HG03103 (cell line): ENCODE measurements around the gene HMCN1.
"Not testable (repeated sequence)": the region's sequence is repeated elsewhere in the genome, so short reads cannot be mapped to it uniquely, and the experiment has no call there.

Source experiments
- ATAC-seq: cut with Tn5 transposase; IDR thresholded peaks from one replicate; pipeline ENCODE4 v1.9.1; 2021; ENCODE audit warnings: low read depth; ENCODE audit not compliant: unreplicated experiment

Gene HMCN1

DNA sequence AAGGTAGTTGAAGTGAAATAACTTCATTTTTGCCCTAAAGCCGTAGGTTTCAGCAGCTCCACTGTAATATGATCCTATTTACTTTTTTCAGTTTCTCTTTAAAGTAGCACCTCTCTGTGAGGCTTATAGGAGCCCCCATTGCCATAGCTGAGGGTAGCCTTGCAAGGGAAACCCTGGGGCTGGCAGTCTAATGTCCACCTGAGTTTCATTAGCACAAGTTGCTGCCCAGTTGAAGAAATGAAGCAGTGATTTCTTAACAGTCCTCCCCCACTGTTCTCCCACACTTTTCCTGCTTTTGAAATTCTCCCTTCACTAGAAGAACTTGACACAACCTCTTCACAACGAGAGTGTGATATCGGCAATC lies 1.5 kb downstream of the HMCN1 start:
- no peak for ATAC-seq

DNA sequence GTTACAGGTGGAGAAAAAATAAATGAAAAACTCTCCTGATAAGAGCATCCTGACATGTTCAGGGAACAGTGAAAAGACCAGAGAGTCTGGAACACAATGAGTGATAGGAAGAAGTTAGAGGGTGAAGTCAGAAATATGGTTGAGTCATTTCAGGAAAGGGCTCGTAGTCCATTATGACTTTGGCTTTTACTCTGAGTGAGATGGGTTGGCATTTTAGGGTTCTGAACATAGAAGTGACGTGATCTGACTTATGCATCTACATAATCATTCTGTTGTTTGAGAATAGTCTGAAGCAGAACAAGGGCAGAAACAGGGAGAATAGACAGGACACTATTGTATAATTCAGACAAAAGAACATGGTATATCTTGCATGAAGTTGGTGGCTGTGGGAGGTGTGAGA lies 5.8 kb downstream of the HMCN1 start:
- peak; percentile 57 for ATAC-seq

DNA sequence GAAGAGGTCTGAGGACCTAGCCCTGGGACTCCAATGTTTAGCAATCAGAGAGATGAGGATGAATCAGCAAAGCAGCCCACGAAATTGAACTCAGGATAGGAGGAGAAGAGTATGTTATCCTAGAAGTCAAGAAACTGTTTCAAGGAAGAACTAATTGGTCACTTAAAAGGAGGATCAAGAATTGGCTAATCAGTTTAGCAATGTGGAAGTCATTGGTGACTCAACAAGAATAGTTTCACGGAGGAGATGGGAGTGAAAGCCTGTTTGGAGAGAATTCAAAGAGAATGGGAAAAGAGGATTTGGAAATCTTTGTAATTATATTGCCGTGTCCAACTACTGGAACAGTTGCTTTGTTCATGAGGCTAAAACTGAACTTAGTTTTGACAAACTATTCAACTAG lies 7.4 kb downstream of the HMCN1 start:
- ATAC-seq, result no peak

DNA sequence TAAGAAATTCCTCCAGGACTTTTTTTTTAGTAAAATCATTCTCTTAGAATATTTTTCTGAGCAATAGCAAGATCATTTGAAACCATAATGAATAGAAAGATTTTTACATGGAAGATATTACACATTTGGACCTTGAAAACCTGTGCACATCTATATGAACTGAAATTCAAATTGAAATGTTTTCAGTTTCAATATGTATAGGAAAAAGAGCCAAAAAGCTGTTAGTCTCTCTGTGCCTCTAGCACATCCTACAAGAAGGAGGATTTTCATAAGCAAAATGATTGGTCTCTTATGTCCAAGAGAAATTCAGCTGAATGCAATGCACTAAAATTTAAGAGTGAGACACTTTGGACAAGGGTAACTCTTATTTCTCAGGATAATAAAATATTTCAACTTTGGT lies 8.2 kb downstream of the HMCN1 start:
- ATAC-seq, result no peak

DNA sequence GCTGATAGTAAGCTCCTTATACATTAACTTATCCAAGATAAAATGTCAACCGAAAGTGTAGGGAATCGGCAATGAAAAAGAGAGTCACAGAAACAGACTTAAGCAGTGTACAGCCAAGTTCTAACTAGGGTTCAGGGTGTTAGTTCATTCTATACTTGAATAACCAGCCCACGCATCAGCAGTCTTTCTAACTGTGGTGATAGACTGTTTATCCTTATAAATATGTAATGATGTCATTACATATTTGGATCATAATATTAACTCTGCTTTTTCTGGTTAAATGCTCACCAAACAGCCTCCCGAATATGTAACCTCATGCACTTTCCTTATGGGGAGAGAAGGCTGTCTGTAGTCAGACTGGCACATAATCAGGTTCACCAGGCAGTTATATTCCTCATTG lies 11.0 kb downstream of the HMCN1 start:
- no peak for ATAC-seq

DNA sequence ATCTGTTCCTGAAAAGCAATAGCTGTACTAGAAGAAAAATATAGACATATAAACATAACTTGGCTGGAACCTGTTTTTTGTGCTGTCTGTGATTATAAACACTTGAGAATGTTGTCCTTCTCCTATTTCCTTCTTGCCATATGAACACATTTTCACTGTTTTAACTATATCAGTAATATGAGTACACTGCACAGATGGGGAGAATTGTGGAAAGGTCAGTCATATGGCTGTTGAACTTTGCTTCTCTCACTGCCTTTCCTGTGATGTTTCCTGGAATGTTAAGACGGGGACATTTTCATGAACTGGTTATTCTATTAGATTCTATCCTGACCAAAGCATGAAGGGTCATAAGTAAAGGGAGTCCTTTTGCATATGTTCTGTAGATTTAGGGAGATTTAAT lies 24.9 kb downstream of the HMCN1 start:
- ATAC-seq, result no peak

DNA sequence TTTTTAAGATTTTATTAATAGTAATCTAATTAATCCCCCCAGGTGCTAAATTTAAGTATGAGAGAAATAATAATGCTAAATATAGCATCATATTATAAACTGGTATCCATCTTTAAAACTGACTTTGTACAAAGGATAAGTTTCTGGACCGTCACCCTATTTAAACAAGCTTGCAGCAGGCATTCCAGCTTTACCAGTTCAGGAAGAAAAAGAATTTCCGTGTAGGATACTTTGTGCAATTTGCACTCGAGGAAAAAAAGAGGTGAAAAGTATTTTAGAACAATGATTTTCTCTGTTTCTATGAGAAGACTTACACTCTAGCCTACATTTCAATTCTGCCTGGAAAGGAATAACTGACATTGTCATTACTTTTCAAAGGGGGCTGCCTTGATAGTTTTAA lies 27.6 kb downstream of the HMCN1 start:
- ATAC-seq, result no peak

DNA sequence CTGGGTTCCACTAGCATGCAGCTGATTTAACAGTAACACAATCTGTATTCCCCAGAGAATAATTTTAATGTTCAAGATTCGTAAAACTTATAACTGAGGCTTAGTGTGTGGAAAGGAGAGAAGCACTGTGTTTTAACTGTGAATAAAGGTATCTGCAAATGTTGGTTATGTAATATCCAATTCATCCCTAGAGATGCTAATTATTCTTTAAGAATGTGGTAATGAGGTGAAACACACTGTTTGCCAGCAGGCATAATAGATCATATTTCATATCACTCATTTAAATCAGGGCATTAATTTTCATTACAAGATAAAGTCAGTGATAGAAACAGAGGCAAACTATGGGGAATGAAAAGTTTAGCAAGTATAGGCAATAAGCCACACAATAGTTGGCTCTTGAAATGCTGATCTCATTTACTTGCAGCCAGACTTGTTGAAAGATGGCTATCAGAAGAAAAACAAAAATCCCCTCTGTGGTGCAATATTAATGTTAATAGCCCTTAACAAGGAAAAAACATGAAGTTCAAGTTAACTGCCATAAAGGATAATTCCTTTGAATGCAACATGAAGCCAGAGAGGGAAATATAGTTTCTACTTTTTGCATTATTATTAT lies 33.4 kb downstream of the HMCN1 start:
- no peak for ATAC-seq

DNA sequence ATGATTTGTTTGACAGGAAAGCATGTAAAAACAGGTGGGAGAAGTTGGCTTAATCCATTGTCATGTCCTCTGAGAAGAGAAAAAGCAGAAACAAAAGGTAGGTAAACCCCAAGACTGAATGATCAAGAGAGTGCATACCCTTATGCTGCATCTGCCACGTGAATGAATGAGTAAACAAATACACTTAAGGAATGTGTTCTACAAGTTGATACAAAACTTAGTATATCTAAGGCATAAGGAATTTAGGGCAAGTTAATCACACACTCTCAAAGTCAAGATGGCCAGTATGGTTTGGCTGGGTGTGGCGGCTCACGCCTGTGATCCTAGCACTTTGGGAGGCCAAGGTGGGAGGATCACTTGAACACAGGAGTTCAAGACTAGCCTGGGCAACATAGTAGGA lies 34.2 kb downstream of the HMCN1 start:
- no peak for ATAC-seq

DNA sequence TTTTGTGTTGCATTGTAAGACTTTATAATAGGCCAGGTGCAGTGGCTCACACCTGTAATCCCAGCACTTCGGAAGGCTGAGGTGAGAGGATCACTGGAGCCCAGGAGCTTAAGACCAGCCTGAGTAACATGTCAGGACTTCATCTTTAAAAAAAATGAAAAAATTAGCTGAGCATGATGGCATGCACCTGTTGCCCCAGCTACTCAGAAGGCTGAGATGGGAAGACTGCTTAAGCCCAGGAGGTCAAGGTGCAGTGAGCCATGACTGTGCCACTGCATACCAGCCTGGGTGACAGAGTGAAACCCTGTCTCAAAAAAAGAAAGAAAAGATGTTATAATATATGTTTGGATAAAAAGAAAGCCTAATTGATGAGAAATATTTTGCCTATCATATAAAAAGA lies 34.9 kb downstream of the HMCN1 start:
- ATAC-seq, result no peak

DNA sequence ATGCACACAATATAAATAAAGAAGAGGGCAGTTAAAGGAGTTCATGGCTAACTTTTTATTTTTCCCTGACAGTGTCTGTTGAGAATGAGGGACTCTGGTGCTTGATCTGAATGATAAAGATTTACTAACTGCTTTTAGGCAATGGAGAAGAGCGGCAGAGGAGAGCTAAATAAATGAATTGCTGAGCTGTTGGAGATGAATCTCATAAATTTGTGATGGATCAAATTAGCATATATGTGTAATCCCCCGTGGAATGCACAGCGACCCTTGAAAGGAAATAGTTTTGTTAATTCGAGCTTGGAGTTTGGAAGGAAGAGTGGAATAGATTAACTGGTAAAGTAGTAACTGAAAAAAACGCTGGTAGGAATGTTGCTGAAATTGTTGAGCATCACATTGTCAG lies 40.2 kb downstream of the HMCN1 start:
- no peak for ATAC-seq

DNA sequence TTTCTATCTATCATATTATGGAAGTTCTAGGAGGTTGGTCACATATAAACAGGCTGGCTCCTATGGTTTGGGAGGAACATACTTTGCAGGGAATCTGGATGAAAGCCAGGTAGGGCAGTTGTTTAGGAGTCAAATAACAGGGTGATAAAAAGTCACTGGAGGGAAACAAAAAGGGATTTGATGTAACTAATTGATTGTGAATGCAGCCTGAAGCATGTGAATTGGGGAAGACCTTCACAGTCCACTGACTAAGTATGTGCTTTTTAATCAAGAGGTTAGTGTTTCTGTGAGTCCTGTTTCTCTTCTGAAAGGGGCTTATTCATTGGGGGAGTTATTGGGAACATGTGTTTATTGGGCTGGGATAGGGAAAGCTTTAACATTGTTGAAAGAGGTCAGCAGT lies 41.3 kb downstream of the HMCN1 start:
- no peak for ATAC-seq

DNA sequence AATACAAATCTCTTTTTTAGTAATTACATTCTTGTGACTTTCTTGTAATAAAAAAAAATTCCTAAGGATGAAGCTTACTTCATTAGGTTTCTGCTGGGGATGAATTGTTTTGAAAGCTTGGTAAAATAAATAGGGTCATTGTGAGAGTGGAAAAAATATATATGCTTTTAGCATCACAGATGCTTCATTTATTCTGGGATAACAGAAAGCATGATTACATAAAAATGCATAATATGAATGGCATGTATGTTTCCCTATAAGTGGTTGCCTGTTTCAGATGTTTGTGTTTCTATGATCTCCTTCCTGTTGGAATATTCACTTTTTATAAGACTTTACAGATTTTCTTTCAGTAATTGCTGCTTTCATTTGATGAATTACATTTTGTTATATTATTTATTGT lies 42.3 kb downstream of the HMCN1 start:
- no peak for ATAC-seq

DNA sequence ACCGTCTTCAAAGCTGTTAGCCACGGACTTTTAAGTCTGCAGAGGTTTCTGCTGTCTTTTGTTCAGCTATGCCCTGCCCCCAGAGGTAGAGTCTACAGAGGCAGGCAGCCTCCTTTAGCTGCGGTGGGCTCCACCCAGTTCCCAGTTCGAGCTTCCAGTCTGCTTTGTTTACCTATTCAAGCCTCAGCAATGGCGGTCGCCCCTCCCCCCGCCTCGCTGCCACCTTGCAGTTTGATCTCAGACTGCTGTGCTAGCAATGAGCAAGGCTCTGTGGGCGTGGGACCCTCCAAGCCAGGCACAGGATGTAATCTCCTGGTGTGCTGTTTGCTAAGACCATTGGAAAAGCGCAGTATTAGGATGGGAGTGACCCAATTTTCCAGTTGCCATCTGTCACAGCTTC lies 49.7 kb downstream of the HMCN1 start:
- ATAC-seq, result not testable (repeated sequence)

DNA sequence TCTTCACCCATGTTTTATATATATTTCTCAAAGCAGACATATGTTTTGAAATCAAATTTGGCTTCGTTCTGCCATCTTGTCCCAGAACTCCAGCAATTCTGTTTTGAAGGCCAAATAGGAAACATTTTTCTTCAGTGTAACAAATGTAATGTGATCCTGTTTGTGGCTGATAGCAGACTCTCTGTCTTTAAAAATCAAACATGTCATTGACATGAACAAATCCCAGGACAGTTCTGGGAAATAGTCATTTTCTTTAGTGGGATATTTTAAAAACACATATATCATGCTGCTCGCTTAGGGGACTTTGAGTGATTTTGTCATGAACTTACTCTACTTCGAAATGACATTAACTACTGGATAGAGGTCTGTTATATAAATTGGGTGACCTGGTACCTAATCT lies 51.4 kb downstream of the HMCN1 start:
- no peak for ATAC-seq

DNA sequence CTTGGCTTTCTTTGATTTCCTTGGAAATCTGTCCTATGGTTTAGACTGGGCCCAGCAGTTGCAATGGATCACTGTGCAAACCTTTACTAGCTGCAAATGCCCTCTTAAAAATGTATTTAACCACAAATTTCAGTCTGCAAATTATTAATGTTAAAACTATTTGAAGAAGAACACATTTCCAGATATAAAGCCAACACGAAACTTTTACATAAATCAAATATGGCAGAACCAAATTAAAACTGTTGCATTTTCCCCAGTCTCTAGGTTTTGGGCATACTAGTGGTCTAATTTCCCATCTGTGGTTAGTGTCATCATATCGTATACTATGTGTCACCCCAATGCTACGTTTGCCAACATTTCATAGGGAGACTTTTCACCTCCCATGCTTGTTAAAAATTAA lies 52.3 kb downstream of the HMCN1 start:
- ATAC-seq, result no peak

DNA sequence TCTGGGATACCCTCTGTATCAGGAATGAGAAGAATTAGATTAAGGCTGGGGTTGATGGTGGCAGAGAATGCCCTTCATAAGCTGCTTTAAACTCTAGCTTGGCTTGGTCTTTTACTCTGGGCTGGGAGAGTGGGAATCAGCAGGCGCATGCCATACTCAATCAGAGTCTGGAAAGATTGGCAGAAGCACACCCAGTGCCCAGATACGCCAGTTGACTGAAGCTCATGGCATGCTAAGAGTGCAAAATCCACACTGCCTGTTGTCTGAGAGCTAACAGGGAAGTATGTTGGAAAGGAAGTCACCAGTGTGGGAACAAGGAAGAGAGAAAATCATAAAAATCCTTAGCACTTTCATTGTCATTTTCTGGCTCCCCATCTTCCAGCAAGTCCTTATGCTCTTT lies 53.0 kb downstream of the HMCN1 start:
- no peak for ATAC-seq

DNA sequence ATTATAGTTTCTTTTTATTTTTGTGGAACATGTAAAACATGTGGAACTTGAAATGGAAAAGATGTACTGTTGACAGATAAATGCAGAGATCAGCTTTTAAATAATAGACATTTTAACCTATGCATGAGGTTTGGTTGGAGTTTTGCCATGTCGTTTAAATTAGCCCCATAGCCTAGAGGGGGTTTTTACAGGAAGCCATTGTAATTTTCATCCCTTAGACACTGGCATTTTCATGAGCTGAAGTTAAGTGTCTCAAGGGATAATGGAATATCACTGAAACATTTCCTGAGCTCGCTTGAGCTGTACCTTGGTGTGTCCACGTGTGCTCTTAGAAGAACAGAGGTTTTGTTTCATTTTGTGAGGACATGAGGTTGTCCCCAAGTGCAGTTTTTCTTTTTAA lies 54.2 kb downstream of the HMCN1 start:
- no peak for ATAC-seq

DNA sequence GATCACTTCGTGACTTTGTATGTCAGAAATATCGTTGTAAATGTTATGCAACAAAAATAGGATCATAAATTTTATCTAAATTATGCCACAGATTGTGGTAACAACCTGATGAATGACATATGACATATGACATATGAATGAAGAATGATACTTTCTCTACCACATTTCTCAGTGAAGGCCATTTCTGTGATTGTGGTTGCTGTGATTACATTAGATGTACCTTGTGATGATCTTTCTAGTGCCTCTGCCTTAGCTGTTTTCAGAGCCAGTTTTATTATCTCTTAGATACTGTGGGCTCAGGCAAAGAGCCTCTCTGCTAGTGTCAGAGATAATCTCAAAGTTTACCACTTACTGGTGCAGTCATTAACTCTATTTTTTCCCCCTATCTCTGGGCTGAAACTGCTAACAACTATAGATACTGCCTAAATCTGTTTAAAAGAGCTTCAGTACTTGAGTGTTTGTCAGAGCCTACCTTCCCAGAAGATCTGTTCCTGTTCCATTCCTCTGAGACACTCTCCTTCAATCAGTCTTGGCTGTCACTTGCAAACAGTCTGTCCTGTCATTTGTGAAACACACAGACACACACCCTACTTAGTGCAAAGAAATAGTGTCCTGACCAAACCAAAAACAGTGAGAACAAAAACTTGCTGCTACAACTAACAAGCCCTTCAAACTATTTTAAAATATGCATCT lies 55.5 kb downstream of the HMCN1 start:
- no peak for ATAC-seq

DNA sequence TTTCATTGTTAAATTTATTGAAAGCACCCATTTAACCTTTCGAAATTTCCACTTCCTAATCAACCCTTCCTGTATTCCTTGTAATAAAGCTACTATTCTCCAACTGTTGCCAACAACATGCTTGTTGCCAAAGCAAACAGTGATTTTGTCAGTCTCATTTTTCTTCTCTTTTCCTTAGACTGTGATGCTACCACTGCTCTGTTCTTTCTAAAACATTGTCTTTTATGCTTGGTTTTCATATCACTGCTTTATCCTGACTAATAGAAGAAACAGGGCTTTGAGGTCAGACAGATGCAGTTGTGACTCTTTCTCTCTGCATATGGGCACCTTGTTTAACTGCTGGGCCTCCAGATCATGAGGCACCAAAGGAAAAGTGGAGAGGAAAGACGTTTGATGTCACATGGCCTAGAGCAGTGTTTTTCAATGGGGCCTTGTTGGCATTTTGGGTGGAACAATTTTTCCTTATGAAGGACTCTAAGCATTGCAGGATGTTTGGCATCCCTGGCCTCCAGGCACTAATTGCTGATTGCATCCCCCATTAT lies 56.1 kb downstream of the HMCN1 start:
- ATAC-seq, result no peak

DNA sequence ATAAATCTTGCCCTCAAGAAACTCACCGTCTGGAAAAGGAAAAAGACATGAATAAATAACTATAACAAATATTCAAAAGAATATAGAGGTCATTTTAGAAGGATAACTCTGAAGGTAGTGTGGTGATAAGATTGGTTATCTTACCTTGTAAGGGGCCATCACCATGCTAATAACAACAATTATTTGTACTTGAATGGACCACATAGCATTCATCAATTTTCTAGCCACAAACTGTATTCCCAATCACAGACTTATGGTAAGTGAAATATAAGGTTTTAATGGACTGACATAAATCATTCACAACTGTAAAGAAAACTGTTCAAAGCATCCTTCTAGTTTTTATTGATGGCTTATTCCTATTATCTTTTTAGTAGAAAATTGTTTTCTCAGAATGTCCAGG lies 57.8 kb downstream of the HMCN1 start:
- ATAC-seq, result no peak

DNA sequence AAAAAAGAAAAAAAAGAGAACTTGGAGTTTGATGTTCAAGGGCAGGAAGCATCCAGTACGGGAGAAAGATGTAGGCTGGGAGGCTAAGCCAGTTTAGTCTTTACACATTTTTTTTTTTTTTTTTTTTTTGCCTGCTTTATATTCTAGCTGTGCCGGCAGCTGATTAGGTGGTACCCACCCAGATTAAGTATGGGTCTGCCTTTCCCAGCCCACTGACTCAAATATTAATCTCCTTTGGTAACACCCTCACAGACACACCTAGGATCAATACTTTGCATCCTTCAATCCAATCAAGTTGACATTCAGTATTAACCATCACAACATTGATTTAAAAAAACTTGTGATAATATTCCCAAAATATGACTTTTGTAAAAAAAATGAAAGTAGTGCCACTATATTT lies 60.3 kb downstream of the HMCN1 start:
- ATAC-seq, result not testable (repeated sequence)

DNA sequence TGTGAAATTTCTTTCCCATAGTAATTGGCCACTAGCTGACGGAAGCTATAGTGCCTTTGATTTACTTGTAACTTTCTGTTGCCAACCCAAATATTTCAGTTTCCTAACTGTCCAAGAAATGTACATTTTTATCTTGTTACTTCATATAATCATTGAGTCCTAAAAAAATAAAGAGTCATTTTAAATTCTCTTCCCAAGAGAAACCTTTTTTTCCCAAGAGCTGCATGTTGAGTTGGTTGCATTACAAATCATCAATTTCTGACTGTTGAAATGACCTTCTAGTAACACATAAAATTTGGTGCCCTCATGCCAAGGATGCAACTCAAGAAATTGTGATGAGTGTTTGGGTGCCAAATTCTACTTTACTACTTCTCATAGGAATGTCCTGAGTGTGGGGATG lies 61.0 kb downstream of the HMCN1 start:
- no peak for ATAC-seq
